GM18498 (cell line): ENCODE measurements around the gene MICAL3.

Source experiments
- ATAC-seq: cut with Tn5 transposase; IDR thresholded peaks from one replicate; pipeline ENCODE4 v1.9.1; 2021; ENCODE audit warnings: mild to moderate bottlenecking, moderate library complexity; ENCODE audit not compliant: unreplicated experiment

MICAL3 gene

GRCh38 chr22:17873804-17874203 is 150.6 kb downstream of the MICAL3 start:
- no peak for ATAC-seq

- no peak for ATAC-seq
Measured at GRCh38 chr22:17873116-17873515, 151.2 kb downstream of the MICAL3 start.

GRCh38 chr22:17872471-17872870 is 151.9 kb downstream of the MICAL3 start:
- ATAC-seq, result no peak

GRCh38 chr22:17871726-17872458 is 152.5 kb downstream of the MICAL3 start:
- no peak for ATAC-seq

- ATAC-seq, result no peak
Measured at GRCh38 chr22:17870407-17870806, 154.0 kb downstream of the MICAL3 start.

GRCh38 chr22:17869285-17870096 is 154.9 kb downstream of the MICAL3 start:
- no peak for ATAC-seq

GRCh38 chr22:17868771-17869170 is 155.6 kb downstream of the MICAL3 start:
- no peak for ATAC-seq

GRCh38 chr22:17867160-17867785 is 157.1 kb downstream of the MICAL3 start:
- ATAC-seq, result no peak

- no peak for ATAC-seq
Measured at GRCh38 chr22:17866621-17867020, 157.7 kb downstream of the MICAL3 start.

- no peak for ATAC-seq
Measured at GRCh38 chr22:17866127-17866526, 158.2 kb downstream of the MICAL3 start.

- no peak for ATAC-seq
Measured at GRCh38 chr22:17865183-17866055, 158.9 kb downstream of the MICAL3 start.

GRCh38 chr22:17864398-17865182 is 159.8 kb downstream of the MICAL3 start:
- ATAC-seq, result no peak

GRCh38 chr22:17862646-17863181 is 161.6 kb downstream of the MICAL3 start:
- no peak for ATAC-seq

GRCh38 chr22:17861909-17862308 is 162.5 kb downstream of the MICAL3 start:
- no peak for ATAC-seq

GRCh38 chr22:17860220-17860965 is 164.0 kb downstream of the MICAL3 start:
- ATAC-seq, result no peak

- no peak for ATAC-seq
Measured at GRCh38 chr22:17858033-17858432, 166.3 kb downstream of the MICAL3 start.

GRCh38 chr22:17855572-17856290 is 168.6 kb downstream of the MICAL3 start:
- no peak for ATAC-seq

- ATAC-seq, result no peak
Measured at GRCh38 chr22:17853073-17853472, 171.3 kb downstream of the MICAL3 start.
